Stomach (tissue), 4 donors: ENCODE results near the gene SCFD2.

ENCODE experiments used
- CTCF ChIP-seq, 7 experiments: fragments of 450-650 bp in 4 of 7; fragments of 200-600 bp in 3 of 7; sonication (generic) in 3 of 7; IDR thresholded peaks; one replicate each; pipeline ENCODE4 v1.5.1; 2016 to 2019; ENCODE audit warnings: antibody characterized with exemption in 7 of 7, control low read depth in 2 of 7, mild to moderate bottlenecking in 1 of 7
- POLR2A ChIP-seq, 4 donors: fragments of 450-650 bp; IDR thresholded peaks; one replicate each; pipeline ENCODE4 v1.6.1; 2016; ENCODE audit warnings: antibody characterized with exemption in 4 of 4, control low read depth in 2 of 4, mild to moderate bottlenecking in 1 of 4, moderate library complexity in 1 of 4

GRCh38 chr4:53194727-53195126, 171.1 kb downstream of the SCFD2 start:
- TF ChIP-seq CTCF (IDR thresholded peaks at IDR 0.05), result no peak
- no peak for TF ChIP-seq POLR2A (IDR thresholded peaks at IDR 0.05)
